DMS153 (cell line): Measurements from ENCODE around the gene ITGA11.
"Not testable (repeated sequence)": the region's sequence is repeated elsewhere in the genome, so short reads cannot be mapped to it uniquely, and the experiment has no call there.

Experiments
- DNase-seq: peaks from one replicate; lab custom pipeline; 2025; lab: John Stamatoyannopoulos, UW

Gene ITGA11

DNA sequence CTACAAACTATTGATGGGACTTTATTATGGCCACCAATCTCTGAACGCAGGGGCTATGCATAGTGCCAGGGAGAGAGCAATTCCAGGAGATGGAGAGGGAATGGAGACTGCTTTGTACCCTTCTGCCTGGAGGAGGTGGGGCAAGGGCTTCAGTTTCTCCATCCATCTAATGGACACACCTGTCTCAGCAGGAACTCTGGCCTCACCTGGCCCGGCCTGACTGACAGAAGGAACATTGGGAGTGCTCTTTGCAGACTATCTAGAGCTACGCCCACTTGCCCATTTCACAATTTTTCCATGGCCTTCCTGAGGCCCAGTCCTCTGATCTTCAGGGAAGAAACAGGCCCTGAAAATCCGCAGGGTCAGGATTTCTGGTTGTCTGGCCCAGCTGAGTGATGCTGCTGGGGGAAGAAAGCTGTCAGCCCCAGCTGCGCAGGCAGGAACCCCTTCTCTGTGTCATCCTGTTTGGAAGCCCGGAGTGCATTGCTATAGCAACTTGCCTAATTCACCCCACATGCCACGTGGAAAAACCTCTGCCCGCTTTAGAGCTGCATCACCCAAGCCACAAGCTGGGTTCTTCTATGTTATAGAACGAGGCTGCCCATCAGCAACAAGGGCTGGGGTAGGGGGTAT lies 6.4 kb downstream of the ITGA11 start:
- no peak for DNase-seq

DNA sequence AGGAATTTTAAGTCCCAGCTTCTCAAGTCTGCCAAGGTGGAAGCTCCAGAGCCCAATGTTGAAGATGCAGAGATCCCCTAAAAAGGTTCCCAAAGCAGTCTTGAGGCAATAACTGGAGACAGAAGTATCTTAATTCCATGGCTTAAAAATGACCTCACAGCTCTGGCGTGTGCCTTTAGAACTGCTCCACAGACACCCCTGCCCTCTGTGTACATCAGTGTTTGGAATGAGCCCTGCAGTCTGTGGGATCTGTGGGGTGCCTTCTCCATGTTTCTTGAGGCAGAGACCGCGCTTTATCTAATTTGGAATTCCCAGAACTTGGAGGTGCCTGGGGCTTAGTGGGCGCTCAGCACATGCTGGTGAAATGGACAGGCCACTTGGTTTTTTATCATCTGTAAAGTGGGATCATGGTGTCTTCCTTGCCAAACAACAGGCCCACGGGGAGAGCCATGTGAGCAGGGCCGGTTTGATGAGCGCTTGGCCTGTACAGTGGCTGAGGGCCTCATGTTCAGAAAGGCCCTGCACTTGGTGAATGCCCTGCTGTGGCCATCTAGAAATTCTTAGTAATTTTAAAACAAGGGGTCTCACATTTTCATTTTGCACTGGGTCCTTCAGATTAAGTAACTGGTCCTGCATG lies 7.1 kb downstream of the ITGA11 start:
- no peak for DNase-seq

DNA sequence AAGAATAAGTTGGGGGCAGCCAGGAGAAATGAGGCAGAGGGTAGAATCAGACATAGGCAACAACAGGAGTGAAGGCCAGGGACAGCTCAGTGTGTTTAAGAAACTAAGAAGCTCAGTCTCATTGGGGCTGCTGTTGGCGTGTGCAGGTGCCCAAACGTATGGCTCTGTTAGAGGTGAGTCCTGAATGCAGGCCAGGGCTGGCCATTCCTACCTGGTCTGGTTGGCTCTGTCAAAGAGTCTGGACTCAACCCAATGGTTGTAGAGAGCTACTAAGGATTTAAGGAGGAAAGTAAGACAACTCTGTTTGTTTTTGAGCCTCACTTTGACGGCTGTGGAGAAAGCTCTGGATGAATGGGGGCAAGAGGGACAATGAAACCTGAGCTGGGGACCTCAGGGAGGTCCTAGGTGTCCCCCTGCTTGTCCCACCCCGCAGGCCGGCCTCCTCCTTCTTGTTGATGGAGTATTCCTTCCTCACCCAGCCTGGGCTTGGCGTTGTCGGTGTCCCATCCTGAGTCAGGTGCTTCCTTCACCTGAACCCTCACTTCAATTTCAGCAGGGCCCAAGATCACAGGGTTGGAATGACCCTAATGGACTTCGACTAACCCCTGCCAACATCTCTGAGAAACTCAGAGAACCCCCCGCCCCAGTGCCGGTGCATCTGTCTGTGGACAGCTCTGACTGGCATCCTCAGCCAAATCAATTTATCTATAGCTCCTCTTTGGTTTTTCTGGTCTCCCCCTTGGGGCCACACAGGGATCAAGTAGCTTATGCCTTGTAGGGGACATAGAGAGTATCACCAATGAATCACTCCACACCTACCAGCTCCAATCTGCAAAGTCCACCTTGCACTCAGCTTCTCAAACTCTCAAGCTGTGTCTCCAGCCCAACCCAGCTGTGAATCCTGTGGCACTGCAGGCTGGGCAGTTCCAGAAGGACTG lies 8.3 kb downstream of the ITGA11 start:
- no peak for DNase-seq

- not testable (repeated sequence) for DNase-seq
Measured at GRCh38 chr15:68422403-68423145, 9.4 kb downstream of the ITGA11 start.

GRCh38 chr15:68421798-68422402 lies 10.1 kb downstream of the ITGA11 start:
- DNase-seq = no peak

GRCh38 chr15:68421115-68421551 lies 10.8 kb downstream of the ITGA11 start:
- DNase-seq = no peak

- DNase-seq = no peak
Measured at GRCh38 chr15:68420186-68420684, 11.7 kb downstream of the ITGA11 start.

DNA sequence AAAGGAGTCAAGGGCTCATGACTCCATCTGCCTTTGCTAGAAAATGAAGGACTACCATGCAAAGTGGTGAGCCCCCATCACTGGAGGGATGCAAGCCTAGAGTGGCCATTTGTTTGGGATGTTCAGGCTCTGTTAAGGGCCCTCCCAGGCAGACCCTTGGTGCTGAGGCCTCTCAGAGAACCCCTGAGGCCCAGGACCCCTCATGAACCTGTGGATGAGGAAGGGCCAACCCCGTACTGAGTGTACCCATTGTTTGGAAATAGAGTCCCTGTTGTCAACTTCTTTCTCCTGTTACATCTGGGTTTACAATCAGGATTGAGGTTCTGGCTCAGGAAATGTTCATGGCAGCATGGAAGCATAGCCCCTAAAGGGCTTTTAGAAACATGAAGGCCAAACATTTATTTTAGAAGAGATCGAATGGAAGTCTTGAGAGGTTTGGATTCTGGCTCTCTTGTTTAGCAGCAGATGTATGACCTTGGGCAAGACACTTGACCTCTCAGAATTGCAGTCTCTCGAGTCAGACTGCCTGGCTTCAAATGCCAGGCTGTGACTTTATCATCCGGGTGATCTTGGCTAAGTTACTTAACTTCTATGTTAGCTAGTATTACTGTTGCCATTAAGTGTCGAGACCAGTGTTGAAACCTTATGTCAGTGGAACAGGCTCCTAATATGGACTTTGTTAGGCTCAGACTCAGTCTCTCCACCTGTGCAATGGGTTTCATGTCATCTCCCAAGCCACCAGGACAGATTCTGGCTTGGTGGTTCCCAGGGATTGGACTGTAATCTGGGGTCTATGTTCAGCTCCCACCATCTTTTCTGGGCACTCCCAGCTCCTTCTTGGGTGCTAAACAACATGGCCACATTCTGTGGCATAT lies 12.4 kb downstream of the ITGA11 start:
- no peak for DNase-seq

DNA sequence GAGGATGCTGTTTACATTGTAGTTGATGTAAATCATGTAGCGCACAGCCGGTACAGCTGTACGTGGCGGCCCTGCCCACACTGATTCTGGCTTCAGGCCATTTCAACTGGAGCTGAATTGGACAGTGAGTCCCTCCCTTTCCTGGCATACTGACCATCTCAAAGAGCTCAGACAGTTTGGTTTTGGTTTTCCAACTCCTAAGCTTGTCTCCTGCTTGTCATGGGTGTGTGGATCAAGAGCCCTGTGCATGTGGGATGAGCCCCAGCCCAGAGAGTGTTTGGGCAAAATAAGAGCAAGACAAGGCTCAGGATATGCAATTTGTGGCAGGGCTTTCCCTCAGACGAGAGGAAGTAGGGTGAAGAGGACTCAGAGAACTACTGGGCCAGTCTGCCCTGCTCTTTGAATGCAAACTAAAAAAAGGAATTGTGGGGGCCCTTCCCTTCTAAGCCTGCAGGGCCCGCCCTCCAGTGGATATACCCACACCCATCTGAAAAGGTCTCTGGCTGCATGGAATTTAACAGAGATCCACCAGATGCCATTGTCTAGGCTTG lies 13.3 kb downstream of the ITGA11 start:
- no peak for DNase-seq

GRCh38 chr15:68417897-68418296 lies 14.1 kb downstream of the ITGA11 start:
- DNase-seq = no peak

DNA sequence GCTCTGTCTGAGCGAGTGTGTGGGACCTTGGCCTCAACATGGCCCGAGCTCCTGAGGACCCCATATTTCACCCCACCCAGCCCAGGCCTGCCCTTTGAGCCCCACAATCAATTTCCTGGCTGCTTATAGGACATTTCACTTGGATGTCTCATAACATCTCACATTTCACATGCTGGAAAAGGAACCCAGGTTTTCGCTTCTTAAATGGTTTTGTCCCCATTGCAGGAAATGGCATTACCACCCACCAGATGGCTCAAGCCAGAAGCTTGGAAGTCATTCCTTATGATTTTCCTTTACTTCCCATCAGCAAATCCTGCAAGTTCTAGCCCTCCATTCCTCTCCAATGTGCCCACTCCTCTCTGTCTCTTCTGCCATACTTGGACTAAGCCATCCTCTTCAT lies 14.9 kb downstream of the ITGA11 start:
- DNase-seq = no peak

DNA sequence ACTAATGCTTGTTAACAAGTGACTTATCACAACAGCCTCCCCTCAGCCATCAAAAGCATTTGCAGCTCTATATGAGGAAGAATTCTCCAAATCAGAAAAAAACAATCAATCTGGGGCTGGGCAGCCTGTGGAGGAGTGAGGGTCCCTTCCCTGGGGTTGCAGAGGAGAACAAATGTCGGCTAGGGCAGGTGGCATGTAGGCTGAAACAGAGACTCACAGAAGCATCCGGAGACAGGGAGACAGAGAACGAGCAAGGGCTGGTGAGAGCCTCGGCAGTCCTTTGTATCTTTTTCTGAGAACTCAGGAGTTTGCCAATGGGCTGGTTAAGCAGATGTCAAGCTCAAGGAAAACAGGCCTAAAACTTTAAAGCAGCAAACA lies 15.8 kb downstream of the ITGA11 start:
- no peak for DNase-seq

DNA sequence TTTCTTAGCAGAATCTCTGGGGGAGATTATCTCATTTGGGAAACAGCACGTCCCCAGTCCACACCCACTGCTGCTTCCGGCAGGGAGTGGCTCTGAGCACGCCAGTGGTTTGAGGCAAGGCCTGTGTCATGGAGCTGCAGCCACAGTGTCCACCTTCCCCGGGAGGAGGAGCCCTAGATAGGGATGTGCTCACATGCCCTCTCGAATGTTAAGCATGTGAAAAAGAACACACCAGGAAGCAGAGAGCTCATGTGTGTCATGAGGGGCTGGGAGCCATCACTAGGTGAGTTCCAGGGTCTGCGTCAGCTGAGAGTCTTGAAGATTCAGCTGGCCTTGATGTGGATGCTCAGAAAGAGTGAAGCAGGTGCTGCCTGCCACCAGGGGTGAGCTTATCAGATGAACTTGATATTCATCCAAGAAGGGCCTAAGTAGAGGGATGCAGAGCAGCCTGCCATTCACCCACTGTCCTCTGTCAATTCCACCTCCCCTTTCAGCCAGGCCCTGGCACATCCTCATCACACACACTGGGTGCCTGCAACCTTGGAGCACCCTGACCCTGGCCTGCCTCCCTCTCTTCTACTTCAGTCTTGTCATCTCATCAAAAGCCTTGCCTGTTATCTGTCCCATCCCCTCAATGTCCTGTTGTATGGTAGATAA lies 16.3 kb downstream of the ITGA11 start:
- DNase-seq = no peak

DNA sequence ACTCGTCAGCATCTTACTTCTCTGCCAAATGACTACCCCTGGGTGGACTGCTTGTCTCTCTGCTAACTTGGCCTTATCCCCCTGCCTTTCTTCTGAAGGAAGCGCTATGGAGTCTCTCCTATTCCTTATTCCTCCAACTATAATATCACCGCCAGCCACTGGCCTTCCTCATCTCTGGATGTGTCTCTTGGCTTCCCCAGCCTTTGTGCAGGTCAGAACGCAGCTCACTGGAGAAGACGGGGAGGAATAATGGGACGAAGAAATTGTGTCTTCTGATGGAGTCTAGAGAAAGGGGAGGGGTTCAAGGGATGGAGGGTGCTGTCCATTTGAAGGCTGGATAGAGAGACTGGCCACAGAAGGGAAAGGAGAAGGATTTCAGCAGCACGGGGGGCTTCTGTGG lies 16.9 kb downstream of the ITGA11 start:
- no peak for DNase-seq

- DNase-seq = no peak
Measured at GRCh38 chr15:68414591-68414990, 17.4 kb downstream of the ITGA11 start.

GRCh38 chr15:68414206-68414555 lies 17.8 kb downstream of the ITGA11 start:
- DNase-seq = no peak

DNA sequence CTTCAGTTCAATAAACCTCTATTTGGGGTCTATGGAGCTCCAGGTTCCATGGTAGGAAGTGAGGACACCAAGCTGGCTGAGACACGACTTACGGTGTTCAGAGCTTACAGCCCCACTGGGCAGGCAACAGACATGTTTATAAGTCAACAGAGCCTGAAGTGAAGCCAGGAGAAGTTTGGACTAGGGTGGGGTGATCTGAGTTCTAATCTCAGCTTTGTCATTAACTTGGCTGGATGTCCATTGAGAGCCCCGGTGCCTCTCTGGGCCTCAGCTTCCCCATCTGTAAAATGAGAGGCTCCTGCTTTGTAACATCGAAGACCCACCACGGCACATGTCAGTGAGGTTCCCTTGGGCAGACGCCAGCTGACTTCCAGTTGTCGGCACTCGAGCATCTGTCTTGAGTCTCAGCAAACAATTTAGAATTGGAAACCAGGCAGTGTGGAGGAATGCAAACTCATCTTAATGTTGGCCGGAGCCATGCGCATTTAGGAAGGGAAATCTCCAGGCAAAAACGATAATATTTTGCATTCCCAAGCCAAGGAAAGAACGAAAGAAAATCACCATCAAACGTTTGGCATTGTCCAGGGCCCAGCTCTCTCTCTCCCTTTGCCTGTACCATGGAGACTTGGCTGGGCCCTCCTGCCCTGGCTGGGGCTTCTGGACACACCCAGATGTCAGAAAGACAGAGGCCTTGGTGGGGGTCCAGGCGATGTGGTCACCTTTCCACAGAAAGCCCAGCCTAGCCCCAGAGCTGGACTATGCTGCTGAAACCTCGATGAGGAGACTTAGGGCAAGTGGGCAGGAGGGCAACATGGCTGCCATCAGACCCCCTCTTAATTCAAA lies 18.4 kb downstream of the ITGA11 start:
- DNase-seq = no peak

DNA sequence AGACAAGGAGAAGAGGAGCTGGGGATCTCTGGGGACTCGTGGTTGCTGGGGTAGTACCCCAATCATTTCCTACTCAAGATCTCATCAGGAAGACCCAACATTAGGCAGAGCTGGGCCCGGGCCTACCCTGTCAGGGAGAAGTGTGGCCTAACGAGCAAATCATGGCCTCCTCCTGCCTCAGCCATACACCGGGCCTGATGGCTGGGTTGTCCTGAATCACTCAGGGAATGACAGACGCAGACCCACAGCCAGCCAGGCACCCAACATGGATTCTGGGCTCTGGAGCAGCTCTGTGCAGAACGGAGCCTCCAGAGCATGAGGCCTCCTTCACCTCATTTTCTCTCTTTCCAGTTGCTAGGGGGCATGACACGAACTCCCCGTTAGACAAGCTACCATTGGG lies 19.7 kb downstream of the ITGA11 start:
- DNase-seq = no peak

GRCh38 chr15:68411735-68412134 lies 20.2 kb downstream of the ITGA11 start:
- no peak for DNase-seq
